ENCODE results near the gene CLDN6.

CLDN6 gene

DNA sequence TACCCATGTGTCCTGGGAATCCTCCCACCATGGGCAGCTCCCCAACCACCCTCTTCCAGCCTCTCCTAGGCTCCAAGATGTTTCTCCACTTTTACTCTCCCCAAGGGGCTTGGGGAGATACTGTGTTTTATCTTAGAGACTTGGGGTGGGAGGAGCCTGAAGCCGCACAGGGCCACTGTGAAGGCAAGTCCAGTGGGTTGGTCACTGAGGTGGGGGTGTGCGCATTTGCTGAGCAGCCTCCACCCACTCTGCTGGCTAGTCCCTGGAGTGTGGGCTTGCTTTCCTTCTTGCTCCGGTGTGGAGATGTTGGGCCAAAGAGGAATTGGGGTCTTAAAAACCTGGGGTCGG lies 9.3 kb downstream of the CLDN6 start:
- peaks cover 39% of the 10 kb centered on the region for H3K27me3 ChIP-seq (ENCODE audit: low read depth, low read length)
- H3K4me3 ChIP-seq (ENCODE audit: low read length), result no peak overlapping the region
- H3K36me3 ChIP-seq (replicated peaks; ENCODE audit: low read depth, low read length), result no peaks in the 10 kb centered on the region
- H3K79me2 ChIP-seq (ENCODE audit: low read length), result no peaks in the 10 kb centered on the region
- no peak overlapping the region for H2AFZ ChIP-seq (ENCODE audit: low read depth, low read length)
- H3K27ac ChIP-seq (ENCODE audit: low read length), result no peak overlapping the region
- H3K4me2 ChIP-seq (ENCODE audit: low read length), result no peak overlapping the region
- TF ChIP-seq, protein P1, sequence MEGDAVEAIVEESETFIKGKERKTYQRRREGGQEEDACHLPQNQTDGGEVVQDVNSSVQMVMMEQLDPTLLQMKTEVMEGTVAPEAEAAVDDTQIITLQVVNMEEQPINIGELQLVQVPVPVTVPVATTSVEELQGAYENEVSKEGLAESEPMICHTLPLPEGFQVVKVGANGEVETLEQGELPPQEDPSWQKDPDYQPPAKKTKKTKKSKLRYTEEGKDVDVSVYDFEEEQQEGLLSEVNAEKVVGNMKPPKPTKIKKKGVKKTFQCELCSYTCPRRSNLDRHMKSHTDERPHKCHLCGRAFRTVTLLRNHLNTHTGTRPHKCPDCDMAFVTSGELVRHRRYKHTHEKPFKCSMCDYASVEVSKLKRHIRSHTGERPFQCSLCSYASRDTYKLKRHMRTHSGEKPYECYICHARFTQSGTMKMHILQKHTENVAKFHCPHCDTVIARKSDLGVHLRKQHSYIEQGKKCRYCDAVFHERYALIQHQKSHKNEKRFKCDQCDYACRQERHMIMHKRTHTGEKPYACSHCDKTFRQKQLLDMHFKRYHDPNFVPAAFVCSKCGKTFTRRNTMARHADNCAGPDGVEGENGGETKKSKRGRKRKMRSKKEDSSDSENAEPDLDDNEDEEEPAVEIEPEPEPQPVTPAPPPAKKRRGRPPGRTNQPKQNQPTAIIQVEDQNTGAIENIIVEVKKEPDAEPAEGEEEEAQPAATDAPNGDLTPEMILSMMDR (IDR thresholded peaks at IDR 0.05; ENCODE audit: low read depth, low read length), result no peak
- no peak for TF ChIP-seq EZH2phosphoT487 (IDR thresholded peaks at IDR 0.05; ENCODE audit: low read depth)
- H4K20me1 ChIP-seq (ENCODE audit: insufficient read depth, low read length), result no peaks in the 10 kb centered on the region
- H3K9me3 ChIP-seq (ENCODE audit: insufficient read depth, low read length), result no peaks in the 10 kb centered on the region
- H3K4me1 ChIP-seq (ENCODE audit: low read length), result 0 out of 2 replicates have a peak, but pooled peaks cover 3% of the 10 kb centered on the region
- H3K9ac ChIP-seq (ENCODE audit: low read length), result no peak overlapping the region

DNA sequence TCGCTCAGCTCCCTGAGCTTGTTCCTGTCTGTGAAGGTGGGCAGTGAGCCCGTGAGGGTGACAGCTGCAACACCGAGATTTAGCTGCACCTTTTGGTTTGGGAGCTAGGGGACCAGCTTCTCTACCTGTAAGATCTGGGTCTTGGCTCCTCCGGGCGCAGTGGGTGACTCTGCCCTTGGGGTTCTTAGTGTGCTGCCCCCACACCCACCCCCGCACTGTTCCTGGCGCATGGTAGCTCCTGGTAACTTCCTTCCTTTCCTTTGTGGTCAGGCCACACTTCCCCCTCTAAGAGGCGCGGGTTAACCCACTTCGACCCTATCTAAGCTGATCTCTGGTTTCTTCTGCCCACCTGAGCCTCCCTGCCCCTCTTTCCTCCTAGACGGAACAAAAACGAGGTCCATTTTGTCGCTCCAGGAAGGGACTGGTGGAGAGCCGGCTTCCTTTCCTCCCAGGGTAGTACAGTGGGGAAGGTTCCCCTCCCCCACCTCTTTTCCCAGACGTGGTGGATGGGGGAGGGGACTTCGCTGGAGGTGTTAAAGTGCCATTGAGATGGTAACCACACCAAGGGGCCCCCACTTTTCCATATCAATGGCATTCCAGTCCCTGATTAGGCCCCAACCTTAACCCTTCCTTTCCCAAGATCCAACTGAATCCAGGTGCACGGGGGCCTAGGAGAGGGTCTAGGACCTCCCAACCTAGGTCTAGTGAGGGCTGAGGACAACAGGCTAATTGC lies 9.9 kb downstream of the CLDN6 start:
- H3K4me3 ChIP-seq (ENCODE audit: low read length), result no peak overlapping the region
- no peaks in the 10 kb centered on the region for H4K20me1 ChIP-seq (ENCODE audit: insufficient read depth, low read length)
- no peak overlapping the region for H2AFZ ChIP-seq (ENCODE audit: low read depth, low read length)
- H3K9me3 ChIP-seq (ENCODE audit: insufficient read depth, low read length), result no peaks in the 10 kb centered on the region
- H3K4me2 ChIP-seq (ENCODE audit: low read length), result no peak overlapping the region
- H3K79me2 ChIP-seq (ENCODE audit: low read length), result no peaks in the 10 kb centered on the region
- 0 out of 2 replicates have a peak, but pooled peaks cover 3% of the 10 kb centered on the region for H3K4me1 ChIP-seq (ENCODE audit: low read length)
- H3K9ac ChIP-seq (ENCODE audit: low read length), result no peak overlapping the region
- no peak for TF ChIP-seq EZH2phosphoT487 (IDR thresholded peaks at IDR 0.05; ENCODE audit: low read depth)
- TF ChIP-seq, protein P1 (IDR thresholded peaks at IDR 0.05; ENCODE audit: low read depth, low read length), result no peak
- no peak overlapping the region for H3K27ac ChIP-seq (ENCODE audit: low read length)
- peaks cover 39% of the 10 kb centered on the region for H3K27me3 ChIP-seq (ENCODE audit: low read depth, low read length)
- no peaks in the 10 kb centered on the region for H3K36me3 ChIP-seq (replicated peaks; ENCODE audit: low read depth, low read length)

- Histone ChIP-seq H3K9ac (ENCODE audit: low read length) (no peak overlapping the region), H3K27ac (ENCODE audit: low read length) (no peak overlapping the region)
Measured at GRCh38 chr16:3007059-3007956, 10.7 kb downstream of the CLDN6 start.

More at GRCh38 chr16:3007059-3007956, 10.7 kb downstream of the CLDN6 start:
- no peak overlapping the region for H2AFZ ChIP-seq (ENCODE audit: low read depth, low read length)
- no peaks in the 10 kb centered on the region for H3K36me3 ChIP-seq (replicated peaks; ENCODE audit: low read depth, low read length)
- 0 out of 2 replicates have a peak, but pooled peaks cover 3% of the 10 kb centered on the region for H3K4me1 ChIP-seq (ENCODE audit: low read length)
- no peak overlapping the region for H3K4me2 ChIP-seq (ENCODE audit: low read length)
- peaks cover 39% of the 10 kb centered on the region for H3K27me3 ChIP-seq (ENCODE audit: low read depth, low read length)
- no peaks in the 10 kb centered on the region for H3K79me2 ChIP-seq (ENCODE audit: low read length)
- TF ChIP-seq, protein P1 (IDR thresholded peaks at IDR 0.05; ENCODE audit: low read depth, low read length), result no peak
- no peak for TF ChIP-seq EZH2phosphoT487 (IDR thresholded peaks at IDR 0.05; ENCODE audit: low read depth)
- H3K9me3 ChIP-seq (ENCODE audit: insufficient read depth, low read length), result no peaks in the 10 kb centered on the region
- H4K20me1 ChIP-seq (ENCODE audit: insufficient read depth, low read length), result no peaks in the 10 kb centered on the region
- no peak overlapping the region for H3K4me3 ChIP-seq (ENCODE audit: low read length)

All from OCI-LY3 (cell line).